ENCODE measurements around the gene NTM. TPM values are rescaled to one million over a fixed set of nuclear protein-coding genes. Genes with fewer than 3 reads are reported as not detected.

NTM gene
- polyA plus RNA-seq, 1 donor from 2014 or later, result 39.4 TPM

GRCh38 chr11:131388030-131388429 lies 17.6 kb downstream of the NTM start:
- TF ChIP-seq EP300 (conservative IDR thresholded peaks at IDR 0.05; ENCODE audit: poor library complexity, severe bottlenecking) (no peak), RAD21 (conservative IDR thresholded peaks at IDR 0.05) (no peak), TAF1 (IDR thresholded peaks at IDR 0.05; ENCODE audit: low read depth) (no peak), SMC3 (conservative IDR thresholded peaks at IDR 0.05; ENCODE audit: poor library complexity) (no peak), POLR2AphosphoS5 (IDR thresholded peaks at IDR 0.05) (no peak), CTCF (IDR thresholded peaks at IDR 0.05; ENCODE audit: poor library complexity, severe bottlenecking) (no peak), EZH2 (IDR thresholded peaks at IDR 0.05; ENCODE audit: borderline replicate concordance, insufficient read depth, low read length, poor library complexity, severe bottlenecking) (no peak), MXI1 (conservative IDR thresholded peaks at IDR 0.05; ENCODE audit: poor library complexity, severe bottlenecking) (no peak), REST (IDR thresholded peaks at IDR 0.05; ENCODE audit: borderline replicate concordance) (no peak)
- Histone ChIP-seq H2AFZ (ENCODE audit: low read depth, low read length) (no peak overlapping the region), H3K27me3 (ENCODE audit: insufficient read depth, low read depth, low read length) (no peaks in the 10 kb centered on the region), H3K4me3 (ENCODE audit: low read length) (no peak overlapping the region), H3K79me2 (replicated peaks; ENCODE audit: insufficient read depth, low read length) (no peaks in the 10 kb centered on the region), H3K4me2 (ENCODE audit: low read length) (no peak overlapping the region), H3K36me3 (ENCODE audit: insufficient read depth, low read length) (no peaks in the 10 kb centered on the region), H4K20me1 (ENCODE audit: insufficient read depth) (no peaks in the 10 kb centered on the region), H3K9me2 (ENCODE audit: insufficient read depth, low read length) (no peaks in the 10 kb centered on the region), H3K9me3 (ENCODE audit: low read length) (no peaks in the 10 kb centered on the region), H3F3A (ENCODE audit: insufficient read depth, low read length, poor library complexity, severe bottlenecking) (no peaks in the 10 kb centered on the region), H3K9ac (ENCODE audit: low read length) (no peak overlapping the region), H3K27ac (ENCODE audit: low read length) (no peak overlapping the region)

- H3K4me3 ChIP-seq (ENCODE audit: low read length), result no peak overlapping the region
- no peak overlapping the region for H3K9ac ChIP-seq (ENCODE audit: low read length)
- no peak overlapping the region for H3K4me2 ChIP-seq (ENCODE audit: low read length)
- H3K9me3 ChIP-seq (ENCODE audit: low read length), result no peaks in the 10 kb centered on the region
- no peak for TF ChIP-seq CTCF (IDR thresholded peaks at IDR 0.05; ENCODE audit: poor library complexity, severe bottlenecking)
- no peak for TF ChIP-seq EZH2 (IDR thresholded peaks at IDR 0.05; ENCODE audit: borderline replicate concordance, insufficient read depth, low read length, poor library complexity, severe bottlenecking)
- TF ChIP-seq POLR2AphosphoS5 (IDR thresholded peaks at IDR 0.05), result no peak
- TF ChIP-seq TAF1 (IDR thresholded peaks at IDR 0.05; ENCODE audit: low read depth), result no peak
- TF ChIP-seq RAD21 (conservative IDR thresholded peaks at IDR 0.05), result no peak
- TF ChIP-seq EP300 (conservative IDR thresholded peaks at IDR 0.05; ENCODE audit: poor library complexity, severe bottlenecking), result no peak
- no peak for TF ChIP-seq MXI1 (conservative IDR thresholded peaks at IDR 0.05; ENCODE audit: poor library complexity, severe bottlenecking)
- TF ChIP-seq REST (IDR thresholded peaks at IDR 0.05; ENCODE audit: borderline replicate concordance), result no peak
- TF ChIP-seq SMC3 (conservative IDR thresholded peaks at IDR 0.05; ENCODE audit: poor library complexity), result no peak
- H3K27me3 ChIP-seq (ENCODE audit: insufficient read depth, low read depth, low read length), result no peaks in the 10 kb centered on the region
- H3K9me2 ChIP-seq (ENCODE audit: insufficient read depth, low read length), result no peaks in the 10 kb centered on the region
- no peak overlapping the region for H3K27ac ChIP-seq (ENCODE audit: low read length)
- no peak overlapping the region for H2AFZ ChIP-seq (ENCODE audit: low read depth, low read length)
- no peaks in the 10 kb centered on the region for H3K79me2 ChIP-seq (replicated peaks; ENCODE audit: insufficient read depth, low read length)
- no peaks in the 10 kb centered on the region for H3F3A ChIP-seq (ENCODE audit: insufficient read depth, low read length, poor library complexity, severe bottlenecking)
- H3K36me3 ChIP-seq (ENCODE audit: insufficient read depth, low read length), result no peaks in the 10 kb centered on the region
- no peaks in the 10 kb centered on the region for H4K20me1 ChIP-seq (ENCODE audit: insufficient read depth)
These were observed 19.2 kb downstream of the NTM start for GRCh38 chr11:131389582-131389981.

Measured in neural cell (in vitro differentiated cells).